ENCODE results near the gene P2RX6.

The P2RX6 gene

DNA sequence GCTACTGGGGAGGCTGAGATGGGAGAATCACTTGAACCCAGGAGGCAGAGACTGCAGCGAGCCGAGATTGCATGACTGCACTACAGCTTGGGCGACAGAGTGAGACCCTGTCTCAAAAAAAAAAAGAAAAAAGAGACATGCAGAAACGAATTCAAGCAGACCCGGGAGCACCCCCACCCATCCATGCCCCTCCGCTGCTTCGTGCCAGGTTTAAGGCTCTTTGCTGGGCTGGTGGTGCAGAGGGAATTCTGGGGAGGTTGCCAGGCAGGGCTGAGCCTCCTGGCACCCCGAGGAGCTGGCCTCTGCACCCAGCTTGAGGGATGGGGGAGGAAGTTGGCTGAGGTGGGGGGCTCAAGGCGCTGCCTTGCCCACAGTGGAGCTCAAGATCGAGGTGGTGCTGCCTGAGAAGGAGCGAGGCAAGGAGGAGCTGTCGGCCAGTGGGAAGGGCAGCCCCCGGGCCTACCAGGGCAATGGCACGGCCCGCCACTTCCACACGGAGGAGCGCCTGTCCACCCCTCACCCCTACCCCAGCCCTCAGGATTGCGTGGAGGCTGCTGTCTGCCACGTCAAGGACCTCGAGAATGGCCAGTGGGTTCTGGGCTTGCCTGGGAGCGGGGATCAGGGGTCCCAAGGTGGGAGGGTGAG lies 41.9 kb upstream of the P2RX6 start:
- no peak for FAIRE-seq

DNA sequence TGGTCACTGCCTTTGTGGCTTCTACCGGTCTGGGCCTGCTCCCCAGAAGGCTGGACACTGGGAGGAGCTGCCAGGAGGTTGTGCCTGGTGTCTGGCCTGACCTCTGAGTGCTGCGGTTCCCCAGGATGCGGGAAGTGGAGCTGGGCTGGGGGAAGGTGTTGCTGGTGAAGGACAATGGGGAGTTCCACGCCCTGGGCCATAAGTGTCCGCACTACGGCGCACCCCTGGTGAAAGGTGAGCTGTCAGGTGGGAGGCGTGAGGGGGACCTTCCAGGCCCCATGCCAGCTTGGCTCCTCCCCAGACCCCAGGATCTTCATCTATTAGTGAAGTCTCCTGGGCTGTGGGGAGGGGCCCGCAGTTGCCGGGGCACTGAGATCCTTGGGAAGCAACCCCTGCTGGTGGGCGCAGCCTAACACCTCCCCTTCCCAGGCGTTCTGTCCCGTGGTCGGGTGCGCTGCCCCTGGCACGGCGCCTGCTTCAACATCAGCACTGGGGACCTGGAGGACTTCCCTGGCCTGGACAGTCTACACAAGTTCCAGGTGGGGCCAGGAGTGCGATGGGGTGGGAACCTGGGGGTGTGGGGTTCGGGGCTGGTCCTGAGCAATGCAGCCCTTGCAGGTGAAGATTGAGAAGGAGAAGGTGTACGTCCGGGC lies 41.2 kb upstream of the P2RX6 start:
- no peak for TF ChIP-seq PAX5 (IDR thresholded peaks at IDR 0.05; ENCODE audit: insufficient read depth, low read length, severe bottlenecking)
- no peak for TF ChIP-seq POU2F2 (IDR thresholded peaks at IDR 0.05; ENCODE audit: low read depth, low read length)
- no peak for TF ChIP-seq SPI1 (IDR thresholded peaks at IDR 0.05; ENCODE audit: low read depth, low read length)
- TF ChIP-seq POLR2AphosphoS5 (IDR thresholded peaks at IDR 0.05; ENCODE audit: low read depth, low read length) = no peak
- no peak for TF ChIP-seq TAF1 (IDR thresholded peaks at IDR 0.05; ENCODE audit: low read depth, low read length)
- no peak for TF ChIP-seq POLR2A (IDR thresholded peaks at IDR 0.05; ENCODE audit: low read depth, low read length)
- FAIRE-seq = no peak
- DNase-seq (ENCODE audit: insufficient read length, low spot score) = no peak

More for the DNA sequence above, 41.9 kb upstream of the P2RX6 start:
- no peak for TF ChIP-seq SPI1 (IDR thresholded peaks at IDR 0.05; ENCODE audit: low read depth, low read length)
- TF ChIP-seq POLR2AphosphoS5 (IDR thresholded peaks at IDR 0.05; ENCODE audit: low read depth, low read length) = no peak
- no peak for TF ChIP-seq PAX5 (IDR thresholded peaks at IDR 0.05; ENCODE audit: insufficient read depth, low read length, severe bottlenecking)
- TF ChIP-seq POLR2A (IDR thresholded peaks at IDR 0.05; ENCODE audit: low read depth, low read length) = no peak
- no peak for TF ChIP-seq POU2F2 (IDR thresholded peaks at IDR 0.05; ENCODE audit: low read depth, low read length)
- no peak for TF ChIP-seq TAF1 (IDR thresholded peaks at IDR 0.05; ENCODE audit: low read depth, low read length)
- DNase-seq (ENCODE audit: insufficient read length, low spot score) = no peak

DNA sequence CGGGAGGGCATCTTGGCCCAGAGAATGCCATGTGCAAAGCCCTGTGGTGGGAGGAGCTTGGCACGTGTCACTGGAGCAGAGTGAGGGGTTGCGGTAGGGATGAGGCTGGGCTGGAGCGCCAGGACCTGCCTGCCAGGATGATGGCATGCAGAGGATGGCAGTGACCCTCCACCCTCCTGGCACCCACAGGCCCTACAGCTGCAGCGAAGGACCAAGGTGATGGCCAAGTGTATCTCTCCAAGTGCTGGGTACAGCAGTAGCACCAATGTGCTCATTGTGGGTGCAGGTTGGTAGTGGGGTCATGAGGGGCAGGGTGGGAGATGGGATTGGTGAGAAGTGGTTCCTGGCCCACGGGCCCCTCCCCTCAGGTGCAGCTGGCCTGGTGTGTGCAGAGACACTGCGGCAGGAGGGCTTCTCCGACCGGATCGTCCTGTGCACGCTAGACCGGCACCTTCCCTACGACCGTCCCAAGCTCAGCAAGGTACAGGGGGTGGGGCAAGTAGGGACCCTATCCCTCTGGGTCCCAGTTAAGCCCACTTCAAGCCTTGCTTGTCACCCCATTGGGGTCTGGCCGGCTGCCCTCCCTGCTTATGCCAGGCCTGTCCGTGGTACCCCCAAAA lies 40.5 kb upstream of the P2RX6 start:
- DNase-seq (ENCODE audit: insufficient read length, low spot score) (no peak), FAIRE-seq (no peak)
- TF ChIP-seq POU2F2 (IDR thresholded peaks at IDR 0.05; ENCODE audit: low read depth, low read length) = no peak
- no peak for TF ChIP-seq SPI1 (IDR thresholded peaks at IDR 0.05; ENCODE audit: low read depth, low read length)
- no peak for TF ChIP-seq POLR2A (IDR thresholded peaks at IDR 0.05; ENCODE audit: low read depth, low read length)
- no peak for TF ChIP-seq PAX5 (IDR thresholded peaks at IDR 0.05; ENCODE audit: insufficient read depth, low read length, severe bottlenecking)
- no peak for TF ChIP-seq TAF1 (IDR thresholded peaks at IDR 0.05; ENCODE audit: low read depth, low read length)
- no peak for TF ChIP-seq POLR2AphosphoS5 (IDR thresholded peaks at IDR 0.05; ENCODE audit: low read depth, low read length)

DNA sequence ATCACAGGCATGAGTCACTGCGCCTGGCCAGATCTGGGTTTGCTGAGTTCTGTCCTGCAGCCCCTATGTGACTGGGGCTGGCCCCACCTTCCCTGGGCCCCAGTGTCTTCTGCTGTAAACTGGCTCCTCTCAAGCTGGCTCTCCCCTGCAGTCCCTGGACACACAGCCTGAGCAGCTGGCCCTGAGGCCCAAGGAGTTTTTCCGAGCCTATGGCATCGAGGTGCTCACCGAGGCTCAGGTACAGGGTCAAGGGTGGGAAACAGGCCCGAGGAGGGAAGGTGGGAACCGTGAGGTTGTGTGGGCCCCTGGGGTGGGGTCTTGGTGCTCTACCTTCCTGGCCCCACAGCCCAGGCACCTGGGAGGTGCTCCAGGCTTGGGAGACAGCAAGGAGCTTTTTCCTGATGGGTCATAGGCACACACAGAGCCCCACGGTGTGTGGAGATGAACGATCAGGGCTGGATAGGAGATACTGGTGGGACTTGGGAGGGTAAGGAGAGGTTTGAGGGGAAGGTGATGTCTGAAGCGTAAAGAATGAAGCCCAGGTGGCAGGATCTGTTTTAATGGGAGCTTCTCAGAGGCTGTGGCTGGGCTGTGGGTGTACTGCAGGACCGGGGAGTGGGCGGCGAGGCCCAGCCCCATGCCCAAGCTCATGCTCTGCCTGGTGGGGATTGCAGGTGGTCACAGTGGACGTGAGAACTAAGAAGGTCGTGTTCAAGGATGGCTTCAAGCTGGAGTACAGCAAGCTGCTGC lies 39.2 kb upstream of the P2RX6 start:
- no peak for TF ChIP-seq POLR2AphosphoS5 (IDR thresholded peaks at IDR 0.05; ENCODE audit: low read depth, low read length)
- DNase-seq (ENCODE audit: insufficient read length, low spot score) = no peak
- FAIRE-seq = no peak

DNA sequence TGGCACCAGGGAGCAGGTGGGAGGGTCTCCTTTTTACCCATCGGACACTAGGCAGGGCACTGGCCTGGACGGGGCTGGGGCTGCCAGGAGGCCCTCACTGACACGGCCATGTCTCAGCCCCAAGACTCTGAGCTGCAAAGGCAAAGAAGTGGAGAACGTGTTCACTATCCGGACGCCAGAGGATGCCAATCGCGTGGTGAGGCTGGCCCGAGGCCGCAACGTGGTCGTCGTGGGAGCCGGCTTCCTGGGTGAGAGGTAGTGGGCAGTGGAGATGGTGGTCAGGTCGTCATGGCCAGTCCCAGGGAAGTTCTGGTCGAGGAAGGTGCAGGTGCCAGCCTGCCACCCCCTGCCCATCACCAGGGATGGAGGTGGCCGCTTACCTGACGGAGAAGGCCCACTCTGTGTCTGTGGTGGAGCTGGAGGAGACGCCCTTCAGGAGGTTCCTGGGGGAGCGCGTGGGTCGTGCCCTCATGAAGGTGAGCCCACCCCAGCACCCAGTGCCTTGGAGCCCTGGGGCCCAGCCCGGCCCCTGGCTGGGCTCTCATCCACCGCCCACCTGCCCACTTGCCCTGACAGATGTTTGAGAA lies 38.6 kb upstream of the P2RX6 start:
- TF ChIP-seq POLR2AphosphoS5 (IDR thresholded peaks at IDR 0.05; ENCODE audit: low read depth, low read length) = no peak
- TF ChIP-seq POLR2A (IDR thresholded peaks at IDR 0.05; ENCODE audit: low read depth, low read length) = no peak
- TF ChIP-seq SPI1 (IDR thresholded peaks at IDR 0.05; ENCODE audit: low read depth, low read length) = no peak
- no peak for TF ChIP-seq PAX5 (IDR thresholded peaks at IDR 0.05; ENCODE audit: insufficient read depth, low read length, severe bottlenecking)
- no peak for DNase-seq (ENCODE audit: insufficient read length, low spot score)
- FAIRE-seq = no peak

DNA sequence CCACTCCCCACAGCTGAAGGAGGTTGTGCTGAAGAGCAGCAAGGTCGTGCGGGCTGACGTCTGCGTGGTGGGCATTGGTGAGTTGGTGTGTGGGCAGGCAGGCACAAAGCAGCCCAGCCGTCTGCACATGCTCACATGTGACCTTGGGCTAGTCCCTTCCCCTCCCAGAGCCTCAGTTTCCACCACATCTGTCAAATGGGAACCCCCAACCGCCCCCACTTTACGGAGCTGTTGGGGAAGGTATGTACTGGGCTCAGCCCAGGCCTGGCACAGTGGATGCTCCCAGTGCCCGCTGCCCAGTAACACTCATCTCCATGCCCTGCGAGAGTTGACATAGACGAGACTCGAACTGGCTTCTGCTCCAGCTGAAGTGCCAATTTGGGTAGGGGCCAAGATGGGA lies 37.9 kb upstream of the P2RX6 start:
- FAIRE-seq = no peak
- no peak for DNase-seq (ENCODE audit: insufficient read length, low spot score)
- TF ChIP-seq PAX5 (IDR thresholded peaks at IDR 0.05; ENCODE audit: insufficient read depth, low read length, severe bottlenecking) (no peak), POLR2AphosphoS5 (IDR thresholded peaks at IDR 0.05; ENCODE audit: low read depth, low read length) (no peak), SPI1 (IDR thresholded peaks at IDR 0.05; ENCODE audit: low read depth, low read length) (no peak), POU2F2 (IDR thresholded peaks at IDR 0.05; ENCODE audit: low read depth, low read length) (no peak), TAF1 (IDR thresholded peaks at IDR 0.05; ENCODE audit: low read depth, low read length) (no peak)

DNA sequence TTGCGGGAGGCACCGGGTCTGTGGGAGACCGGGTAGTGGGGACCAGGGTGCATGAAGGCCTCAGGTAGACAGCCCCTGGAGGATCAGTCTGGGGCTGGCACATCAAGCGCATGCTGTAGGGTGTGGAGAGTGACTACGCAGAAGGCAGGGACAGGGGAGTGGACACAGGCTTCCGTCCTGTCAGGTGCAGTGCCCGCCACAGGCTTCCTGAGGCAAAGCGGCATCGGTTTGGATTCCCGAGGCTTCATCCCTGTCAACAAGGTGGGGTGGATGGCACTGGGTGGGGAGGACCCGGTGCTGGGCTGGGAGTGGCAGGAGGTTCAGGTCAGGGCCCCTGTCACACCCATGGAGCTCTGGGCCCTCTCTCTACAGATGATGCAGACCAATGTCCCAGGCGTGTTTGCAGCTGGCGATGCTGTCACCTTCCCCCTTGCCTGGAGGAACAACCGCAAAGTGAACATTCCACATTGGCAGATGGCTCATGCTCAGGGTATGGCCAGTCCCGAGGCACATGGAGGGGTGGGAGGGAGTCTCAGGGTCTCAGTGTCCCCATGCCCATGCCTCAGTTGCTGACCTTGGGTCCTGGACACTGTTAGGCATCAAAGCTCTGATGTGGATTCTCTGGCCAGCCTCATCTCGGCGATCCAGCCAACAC lies 37.3 kb upstream of the P2RX6 start:
- FAIRE-seq = no peak
- TF ChIP-seq SPI1 (IDR thresholded peaks at IDR 0.05; ENCODE audit: low read depth, low read length) (no peak), POU2F2 (IDR thresholded peaks at IDR 0.05; ENCODE audit: low read depth, low read length) (no peak), POLR2A (IDR thresholded peaks at IDR 0.05; ENCODE audit: low read depth, low read length) (no peak), TAF1 (IDR thresholded peaks at IDR 0.05; ENCODE audit: low read depth, low read length) (no peak), PAX5 (IDR thresholded peaks at IDR 0.05; ENCODE audit: insufficient read depth, low read length, severe bottlenecking) (no peak), POLR2AphosphoS5 (IDR thresholded peaks at IDR 0.05; ENCODE audit: low read depth, low read length) (no peak)
- no peak for DNase-seq (ENCODE audit: insufficient read length, low spot score)

DNA sequence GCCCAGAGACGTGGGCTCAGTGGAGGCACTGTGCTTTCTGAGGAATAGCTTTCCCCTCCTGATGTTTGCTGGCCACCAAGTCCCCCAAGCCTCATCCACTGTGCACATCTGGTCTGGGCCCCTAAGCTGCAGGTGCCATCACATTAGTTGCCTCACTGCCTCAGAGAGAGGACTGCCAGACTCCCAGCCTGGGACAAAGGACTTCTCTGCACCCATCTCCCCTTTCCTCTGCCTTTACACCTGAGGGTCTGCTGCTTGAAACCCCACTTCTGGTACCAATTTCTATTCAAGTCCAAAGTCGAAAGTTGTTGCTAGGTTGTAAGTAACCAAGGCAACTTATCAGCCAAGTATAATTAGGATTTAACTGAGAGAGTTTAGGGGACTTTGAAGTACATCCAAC lies 36.5 kb upstream of the P2RX6 start:
- DNase-seq (ENCODE audit: insufficient read length, low spot score) = no peak
- TF ChIP-seq POU2F2 (IDR thresholded peaks at IDR 0.05; ENCODE audit: low read depth, low read length) = no peak
- TF ChIP-seq POLR2AphosphoS5 (IDR thresholded peaks at IDR 0.05; ENCODE audit: low read depth, low read length) = no peak
- no peak for TF ChIP-seq TAF1 (IDR thresholded peaks at IDR 0.05; ENCODE audit: low read depth, low read length)
- TF ChIP-seq PAX5 (IDR thresholded peaks at IDR 0.05; ENCODE audit: insufficient read depth, low read length, severe bottlenecking) = no peak
- FAIRE-seq = no peak
